Middle frontal gyrus (tissue), 1 donor: ENCODE data around the gene MGME1.
A peak's percentile ranks its signal among the peaks of the same experiment; 100 is the strongest.

ENCODE experiments used
- DNase-seq: peaks from one replicate; pipeline ENCODE4 v3.0.0-alpha.2; 2015; ENCODE audit warnings: low spot score; ENCODE audit errors: extremely low spot score

The MGME1 gene

GRCh38 chr20:17992224-17992637 is 23.4 kb downstream of the MGME1 start:
- DNase-seq = no peak

DNA sequence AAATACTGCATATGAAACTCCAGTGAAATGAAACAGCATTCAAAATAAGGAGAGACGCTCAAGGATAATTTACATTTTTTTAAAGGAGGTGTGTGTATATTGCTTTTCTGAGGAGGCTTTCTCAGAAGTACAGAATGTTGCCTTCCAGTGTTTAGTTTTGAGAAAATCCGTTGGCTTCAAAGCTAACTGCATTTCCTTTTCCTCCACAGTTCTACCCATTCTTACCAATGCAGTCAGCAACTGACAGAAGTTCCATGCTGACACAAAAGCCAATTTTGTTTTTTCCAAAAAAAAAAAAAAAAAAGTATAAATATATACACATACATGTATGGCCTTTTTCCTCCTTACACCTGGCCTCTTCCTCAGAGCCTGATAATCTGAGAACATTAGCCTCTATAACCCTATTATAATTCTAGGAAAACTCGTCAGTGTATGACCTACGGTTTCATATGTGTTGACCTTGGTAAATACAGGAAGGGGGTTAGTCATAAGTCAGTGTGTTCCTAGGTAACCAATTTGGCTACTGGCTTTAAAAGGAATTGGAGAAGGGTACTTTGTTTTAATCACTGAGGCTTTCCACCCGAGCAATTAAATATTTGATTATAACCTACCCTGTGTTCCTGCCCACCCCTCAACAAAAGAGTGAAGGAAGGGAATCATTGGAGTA is 24.2 kb downstream of the MGME1 start:
- no peak for DNase-seq

GRCh38 chr20:17993546-17993945 is 24.7 kb downstream of the MGME1 start:
- no peak for DNase-seq

DNA sequence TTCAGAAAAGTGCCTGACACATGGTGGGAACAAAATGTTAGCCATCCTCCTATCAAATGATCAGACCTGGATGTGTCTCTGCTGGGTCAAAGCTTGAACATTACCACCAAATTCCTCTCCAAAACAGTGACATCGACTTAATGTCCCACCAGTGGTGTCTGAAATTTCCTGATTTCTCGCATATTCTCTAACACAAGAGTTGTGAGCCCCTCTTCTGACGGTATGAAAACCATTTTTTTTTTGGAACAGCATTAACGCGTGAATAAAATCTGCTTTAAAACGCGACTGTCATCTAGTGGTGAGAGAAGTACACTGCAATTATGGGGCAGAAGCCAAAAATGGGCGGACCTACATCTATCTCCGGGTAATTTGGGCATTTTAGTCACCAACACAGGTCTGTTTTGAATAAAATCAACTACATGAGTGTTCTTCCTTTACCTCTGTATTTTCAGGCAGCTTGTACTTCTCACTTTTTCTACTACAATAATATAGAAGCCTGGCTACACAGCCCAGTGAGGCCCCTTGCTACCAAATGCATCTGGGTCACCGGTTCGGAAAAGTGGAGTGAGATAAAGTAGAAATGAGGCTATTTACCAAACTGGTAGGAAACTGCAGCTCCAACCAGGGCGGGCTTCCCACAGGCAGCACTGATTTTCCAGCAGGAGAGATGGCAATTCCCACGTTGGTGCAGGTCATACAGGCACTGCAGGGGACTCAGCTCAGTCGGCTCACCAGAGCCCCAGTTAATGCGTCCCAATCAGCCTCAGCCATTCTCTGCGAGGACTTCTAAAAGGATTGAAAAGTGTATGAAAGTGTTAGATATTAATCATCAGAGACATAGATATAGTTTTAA is 27.4 kb downstream of the MGME1 start:
- DNase-seq = peak; percentile 46

GRCh38 chr20:17998446-17998845 is 29.6 kb downstream of the MGME1 start:
- DNase-seq = no peak

DNA sequence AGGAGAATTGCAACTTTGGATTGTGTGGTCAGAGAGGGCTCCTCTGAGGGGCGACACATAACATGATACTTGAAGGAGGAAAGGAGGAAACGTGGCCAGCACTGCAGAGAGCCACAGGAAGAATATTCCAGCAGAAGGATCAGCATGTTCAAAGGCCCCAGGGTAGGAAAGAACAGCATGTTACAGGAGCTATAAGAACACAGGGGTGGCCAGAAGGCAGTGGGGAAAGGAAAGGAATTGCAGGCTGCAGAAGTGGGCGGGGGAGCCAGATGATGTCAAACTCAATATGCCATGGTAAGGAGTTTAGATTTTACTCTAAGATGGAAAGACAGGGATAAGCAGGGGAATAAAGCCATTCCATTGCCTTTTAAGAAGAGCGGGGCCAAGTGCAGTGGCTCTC is 30.7 kb downstream of the MGME1 start:
- no peak for DNase-seq

- no peak for DNase-seq
Observed at GRCh38 chr20:18001131-18001921, 32.5 kb downstream of the MGME1 start.

DNA sequence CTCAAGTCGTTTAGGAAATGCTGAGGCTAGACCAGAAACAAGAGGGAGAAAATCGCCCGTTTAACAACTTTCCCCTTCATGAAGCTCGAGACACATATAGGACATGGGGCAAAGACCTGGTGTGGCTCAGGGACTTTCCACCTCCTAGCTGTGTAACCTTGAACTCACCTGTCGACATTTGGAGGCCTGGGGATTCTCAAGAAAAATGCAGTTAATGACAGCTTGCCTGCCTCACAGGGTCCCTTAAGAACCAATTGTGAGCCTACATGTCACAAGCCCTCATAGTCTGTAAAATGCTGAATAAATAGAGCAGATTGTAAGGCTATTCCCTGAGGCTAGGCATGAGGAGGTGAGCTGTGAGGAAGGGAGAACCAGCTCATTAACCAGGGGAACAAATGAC is 35.1 kb downstream of the MGME1 start:
- no peak for DNase-seq

GRCh38 chr20:18004384-18005031 is 35.7 kb downstream of the MGME1 start:
- no peak for DNase-seq

GRCh38 chr20:18005170-18005989 is 36.6 kb downstream of the MGME1 start:
- peak; percentile 33 for DNase-seq

GRCh38 chr20:18005990-18006364 is 37.2 kb downstream of the MGME1 start:
- DNase-seq = no peak

DNA sequence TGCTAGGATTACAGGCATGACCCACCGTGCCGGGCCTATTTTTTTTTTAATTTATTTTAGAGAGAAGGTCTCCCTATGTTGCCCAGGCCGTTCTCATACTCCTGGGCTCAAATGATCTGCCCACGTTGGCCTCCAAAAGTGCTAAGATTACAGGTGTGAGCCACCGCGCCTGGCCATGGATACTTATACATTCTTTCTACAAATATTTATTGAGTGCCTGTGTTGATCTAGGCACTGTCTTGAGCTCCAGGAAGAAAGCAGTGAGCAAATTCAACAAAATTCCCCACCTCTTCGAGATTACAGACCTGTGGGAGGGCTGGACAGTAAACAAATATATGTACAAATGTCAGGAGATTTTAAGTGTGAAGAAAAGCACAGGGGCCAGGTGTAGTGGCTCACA is 37.9 kb downstream of the MGME1 start:
- DNase-seq = no peak

- no peak for DNase-seq
Observed at GRCh38 chr20:18007534-18008292, 38.9 kb downstream of the MGME1 start.

- no peak for DNase-seq
Observed at GRCh38 chr20:18009116-18009515, 40.3 kb downstream of the MGME1 start.

DNA sequence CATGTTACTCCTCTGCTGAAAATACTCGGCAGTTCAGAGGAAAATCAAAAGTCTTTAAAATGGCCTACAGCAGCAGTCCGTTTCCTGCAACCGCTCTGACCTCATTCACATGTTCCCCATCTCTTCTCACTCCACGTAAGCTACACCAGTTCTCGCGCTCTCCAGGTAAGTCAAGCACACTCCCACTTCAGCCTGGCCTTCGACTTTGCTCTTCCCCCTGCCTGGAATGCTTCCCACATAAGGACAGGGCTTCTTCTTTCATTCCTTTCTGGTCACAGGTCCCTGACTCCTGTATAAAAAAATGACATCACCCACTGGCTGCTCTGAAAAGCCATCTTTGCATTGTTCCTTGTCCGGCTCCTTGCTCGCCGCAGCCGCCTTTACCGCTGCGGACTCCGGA is 42.7 kb downstream of the MGME1 start:
- no peak for DNase-seq

DNA sequence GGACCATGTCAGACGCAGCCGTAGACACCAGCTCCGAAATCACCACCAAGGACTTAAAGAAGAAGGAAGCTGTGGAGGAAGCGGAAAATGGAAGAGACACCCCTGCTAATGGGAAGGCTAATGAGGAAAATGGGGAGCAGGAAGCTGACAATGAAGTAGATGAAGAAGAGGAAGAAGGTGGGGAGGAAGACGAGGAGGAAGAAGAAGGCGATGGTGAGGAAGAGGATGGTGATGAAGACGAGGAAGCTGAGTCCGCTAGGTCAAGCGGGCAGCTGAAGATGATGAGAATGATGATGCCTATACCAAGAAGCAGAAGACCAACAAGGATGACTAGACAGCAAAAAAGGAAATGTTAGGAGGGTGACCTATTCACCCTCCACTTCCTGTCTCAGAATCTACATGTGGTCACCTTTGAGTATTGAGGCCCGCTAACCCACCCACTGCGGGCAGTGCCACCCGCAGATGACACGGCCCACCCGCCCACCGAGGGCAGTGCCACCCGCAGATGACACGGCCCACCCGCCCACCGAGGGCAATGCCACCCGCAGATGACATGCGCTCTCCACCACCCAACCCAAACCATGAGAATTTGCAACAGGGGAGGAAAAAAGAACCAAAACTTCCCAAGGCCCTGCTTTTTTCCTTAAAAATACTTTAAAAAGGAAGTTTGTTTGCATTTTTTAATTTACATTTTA is 43.3 kb downstream of the MGME1 start:
- DNase-seq = no peak

DNA sequence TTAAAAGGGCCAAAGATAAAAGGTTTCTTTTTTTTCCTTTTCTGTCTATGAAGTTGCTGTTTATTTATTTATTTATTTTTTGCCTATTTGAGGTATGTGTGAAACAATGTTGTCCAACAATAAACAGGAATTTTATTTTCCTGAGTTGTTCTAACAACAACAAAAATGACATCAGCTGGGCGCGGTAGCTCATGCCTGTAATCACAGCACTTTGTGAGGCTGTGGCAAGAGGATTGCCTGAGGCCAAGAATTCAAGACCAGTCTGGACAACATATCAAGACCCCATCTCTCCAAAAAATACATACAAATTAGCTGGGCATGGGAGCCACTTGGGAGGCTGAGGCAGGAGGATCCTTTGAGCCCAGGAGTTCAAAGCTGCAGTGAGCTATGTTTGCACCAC is 44.1 kb downstream of the MGME1 start:
- no peak for DNase-seq

DNA sequence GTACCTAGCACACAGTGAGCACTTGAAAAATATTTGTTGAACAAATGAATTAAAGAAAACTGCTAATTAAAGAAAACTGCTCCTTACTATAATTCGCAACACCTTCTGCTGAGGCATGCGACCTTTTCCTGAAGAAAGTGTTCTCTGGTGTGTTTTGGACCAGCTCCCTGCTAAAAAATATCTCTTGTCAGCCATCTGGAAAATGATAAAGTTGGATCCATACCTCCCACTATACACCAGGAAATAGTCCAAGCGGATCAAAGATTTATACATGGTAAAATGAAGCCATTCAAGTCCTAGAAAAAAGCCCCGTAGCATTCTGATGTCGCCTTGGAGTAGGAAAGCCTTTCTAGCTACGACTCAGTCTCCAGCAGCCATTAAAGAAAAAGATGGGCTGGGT is 45.6 kb downstream of the MGME1 start:
- DNase-seq = peak; percentile 56

DNA sequence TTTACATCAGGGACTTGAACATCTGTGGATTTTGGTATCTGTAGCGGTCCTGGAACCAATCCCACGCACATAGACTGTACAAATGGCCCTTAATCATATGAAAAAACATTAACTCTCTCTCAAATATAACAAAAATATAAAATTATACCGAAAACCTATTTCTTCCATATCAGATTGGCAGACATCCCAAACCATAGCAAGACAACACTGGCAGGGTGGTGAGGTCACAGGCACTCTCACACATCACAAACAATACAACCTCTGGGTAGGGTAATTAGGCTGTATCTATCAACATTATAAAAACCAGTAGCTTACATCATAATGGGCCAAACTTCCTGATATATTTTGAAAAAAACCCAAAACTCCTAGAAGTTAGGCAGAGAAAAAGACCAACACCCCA is 48.0 kb downstream of the MGME1 start:
- DNase-seq = no peak
